Ascending aorta (tissue), 2 donors: ENCODE measurements around the gene ZNF627. TPM values are rescaled to one million over a fixed set of nuclear protein-coding genes. Genes with fewer than 3 reads are reported as not detected.

ENCODE experiments used
- DNase-seq, 2 donors: peaks; one replicate each; pipeline ENCODE4 v3.0.0-alpha.2; 2019; ENCODE audit warnings: low spot score in 2 of 2
- H3K27ac ChIP-seq, 2 donors: fragments of 200-600 bp; sonication (generic); one replicate each; pipeline ENCODE4 v1.5.1; 2016 to 2017; ENCODE audit warnings: mild to moderate bottlenecking in 1 of 2
- H3K27me3 ChIP-seq: fragments of 200-600 bp; sonication (generic); one replicate; pipeline ENCODE4 v1.5.1; 2017
- H3K36me3 ChIP-seq, 2 donors: fragments of 200-600 bp; sonication (generic); one replicate each; pipeline ENCODE4 v1.5.1; 2016
- H3K4me1 ChIP-seq, 2 donors: fragments of 200-600 bp; sonication (generic); one replicate each; pipeline ENCODE4 v1.5.1; 2016 to 2017; ENCODE audit warnings: mild to moderate bottlenecking in 1 of 2
- H3K4me3 ChIP-seq, 2 donors: fragments of 200-600 bp; sonication (generic); one replicate each; pipeline ENCODE4 v1.5.1; 2016 to 2017; ENCODE audit warnings: mild to moderate bottlenecking in 1 of 2
- H3K9me3 ChIP-seq, 2 donors: fragments of 200-600 bp; sonication (generic); one replicate each; pipeline ENCODE4 v1.5.1; 2016
- intact Hi-C: fragments of 100-400 bp; cut with DNase I; formaldehyde crosslinking; loops from one replicate; pipeline ENCODE4 v1.15.1; 2023
- total RNA-seq: library from RNA; depleted of rRNA; stranded (reverse); fragments of >200 nt; gene quantifications from one replicate; pipeline ENCODE4 v1.1.0, GENCODE V29; 2016
- TF ChIP-seq, protein P1 (sequence below), 3 experiments: fragments of 200-600 bp in 2 of 3; fragments of 450-650 bp in 1 of 3; sonication (generic) in 2 of 3; IDR thresholded peaks; one replicate each; pipeline ENCODE4 v1.5.1; 2016 to 2019; ENCODE audit warnings: antibody characterized with exemption in 3 of 3, mild to moderate bottlenecking in 1 of 3, moderate library complexity in 1 of 3

Gene ZNF627
- 7.6 TPM for total RNA-seq

DNA sequence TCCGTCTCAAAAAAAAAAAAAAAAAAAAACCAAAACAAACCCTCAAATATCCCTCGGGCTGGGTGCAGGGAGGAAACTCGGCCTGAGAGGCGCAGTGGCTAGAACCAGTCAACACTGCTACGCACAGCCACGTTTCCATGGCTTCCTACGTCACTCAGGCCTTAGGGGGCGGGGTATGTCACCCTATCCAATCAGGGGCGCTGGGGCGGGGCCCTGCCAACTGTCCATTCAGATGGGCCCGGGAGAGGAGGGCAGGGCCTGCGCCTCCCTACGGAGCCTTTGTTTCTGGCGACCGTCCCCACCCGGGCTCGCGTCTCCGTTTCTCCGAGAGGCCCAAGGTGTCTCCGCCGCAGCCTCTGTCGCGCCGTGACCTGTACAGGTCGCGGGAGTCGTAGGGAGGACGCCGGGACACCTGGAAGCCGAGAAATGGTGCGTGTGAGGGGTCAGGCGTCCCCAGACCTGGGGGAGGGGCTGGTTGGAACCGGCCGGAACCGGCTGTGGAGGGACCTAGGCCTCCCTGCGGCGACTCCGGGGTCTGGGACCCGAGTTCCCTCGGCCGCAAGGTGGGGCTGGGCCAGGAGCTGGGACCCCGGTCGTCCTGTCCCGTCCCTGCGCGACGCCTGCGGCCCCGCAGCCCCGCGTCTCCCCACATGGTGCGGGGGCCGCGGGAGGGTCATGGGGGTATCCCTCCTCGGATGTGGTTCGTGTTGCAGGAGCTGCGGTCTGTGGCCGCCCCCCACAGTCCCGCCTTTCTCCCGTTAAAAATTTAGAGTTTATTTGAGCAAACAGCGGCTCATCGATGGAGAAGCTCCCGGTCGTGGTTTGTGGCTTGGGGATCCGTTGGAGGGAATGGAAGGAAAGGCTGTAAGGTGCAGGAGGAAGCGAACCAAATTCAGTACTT is at the start of gene ZNF627:
TSS of gene ZNF627 (plus strand) at position 282 of the 901 bp plus-strand sequence. CDS start at position 427, 145 bp downstream.
- Histone ChIP-seq H3K36me3 (no peaks in the 10 kb centered on the region), H3K27ac (peak within 1 kb of the TSS; percentile 79 to 81), H3K27me3 (no peaks in the 10 kb centered on the region), H3K4me1 (peaks cover 3 to 15% of the 10 kb centered on the region in 2 donors), H3K4me3 (peak within 1 kb of the TSS; percentile 73 to 100), H3K9me3 (no peaks in the 10 kb centered on the region)
- DNase-seq: peak; percentile 99 to 100
- TF ChIP-seq, protein P1, sequence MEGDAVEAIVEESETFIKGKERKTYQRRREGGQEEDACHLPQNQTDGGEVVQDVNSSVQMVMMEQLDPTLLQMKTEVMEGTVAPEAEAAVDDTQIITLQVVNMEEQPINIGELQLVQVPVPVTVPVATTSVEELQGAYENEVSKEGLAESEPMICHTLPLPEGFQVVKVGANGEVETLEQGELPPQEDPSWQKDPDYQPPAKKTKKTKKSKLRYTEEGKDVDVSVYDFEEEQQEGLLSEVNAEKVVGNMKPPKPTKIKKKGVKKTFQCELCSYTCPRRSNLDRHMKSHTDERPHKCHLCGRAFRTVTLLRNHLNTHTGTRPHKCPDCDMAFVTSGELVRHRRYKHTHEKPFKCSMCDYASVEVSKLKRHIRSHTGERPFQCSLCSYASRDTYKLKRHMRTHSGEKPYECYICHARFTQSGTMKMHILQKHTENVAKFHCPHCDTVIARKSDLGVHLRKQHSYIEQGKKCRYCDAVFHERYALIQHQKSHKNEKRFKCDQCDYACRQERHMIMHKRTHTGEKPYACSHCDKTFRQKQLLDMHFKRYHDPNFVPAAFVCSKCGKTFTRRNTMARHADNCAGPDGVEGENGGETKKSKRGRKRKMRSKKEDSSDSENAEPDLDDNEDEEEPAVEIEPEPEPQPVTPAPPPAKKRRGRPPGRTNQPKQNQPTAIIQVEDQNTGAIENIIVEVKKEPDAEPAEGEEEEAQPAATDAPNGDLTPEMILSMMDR (IDR thresholded peaks at IDR 0.05): peak in 2 of 3 experiments; percentile 13 to 38
- intact Hi-C loops: loop anchor here (1.0 to 5.0 kb wide), 2 partner anchors 35 to 92 kb away; partner anchors contain the start of gene ZNF653

DNA sequence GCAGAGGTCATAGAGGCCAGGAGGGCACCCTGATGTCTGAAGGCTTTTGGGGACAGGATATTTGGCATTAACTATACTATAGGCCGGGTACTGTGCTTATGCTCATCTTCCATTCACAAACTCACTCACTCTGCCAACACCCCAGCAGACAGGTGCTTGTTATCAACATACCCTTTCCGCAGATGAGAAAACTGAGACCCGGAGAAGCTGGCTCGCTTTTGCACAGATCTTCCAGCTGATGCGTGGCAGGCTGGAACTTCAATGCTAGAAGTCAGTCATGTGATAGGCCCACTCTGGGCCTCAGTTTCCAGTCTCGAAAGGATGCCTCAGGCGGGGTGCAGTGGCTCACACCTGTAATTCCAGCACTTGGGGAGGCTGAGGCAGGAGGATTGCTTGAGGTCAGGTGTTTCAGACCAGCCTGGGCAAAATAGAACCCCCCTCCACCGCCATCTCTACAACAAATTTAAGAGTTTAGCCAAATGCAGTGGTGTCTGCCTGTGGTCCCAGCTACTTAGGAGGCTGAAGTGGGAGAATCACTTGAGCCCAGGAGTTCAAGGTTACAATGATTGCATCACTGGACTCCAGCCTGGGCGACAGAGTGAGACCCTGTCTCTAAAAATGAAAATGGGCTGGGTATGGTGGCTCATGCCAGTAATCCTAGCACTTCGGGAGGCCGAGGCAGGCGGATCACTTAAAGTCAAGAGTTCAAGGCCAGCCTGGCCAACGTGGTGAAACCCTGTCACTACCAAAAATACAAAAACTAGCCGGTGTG is 49.2 kb upstream of the ZNF627 start:
- TF ChIP-seq, protein P1 (IDR thresholded peaks at IDR 0.05): no peak
- Histone ChIP-seq H3K27me3 (no peaks in the 10 kb centered on the region), H3K4me1 (no peaks in the 10 kb centered on the region), H3K9me3 (no peaks in the 10 kb centered on the region), H3K4me3 (no peak overlapping the region), H3K27ac (no peak overlapping the region), H3K36me3 (peaks cover 72 to 78% of the 10 kb centered on the region in 2 donors)
- intact Hi-C loops: no loop called here
- DNase-seq: no peak

DNA sequence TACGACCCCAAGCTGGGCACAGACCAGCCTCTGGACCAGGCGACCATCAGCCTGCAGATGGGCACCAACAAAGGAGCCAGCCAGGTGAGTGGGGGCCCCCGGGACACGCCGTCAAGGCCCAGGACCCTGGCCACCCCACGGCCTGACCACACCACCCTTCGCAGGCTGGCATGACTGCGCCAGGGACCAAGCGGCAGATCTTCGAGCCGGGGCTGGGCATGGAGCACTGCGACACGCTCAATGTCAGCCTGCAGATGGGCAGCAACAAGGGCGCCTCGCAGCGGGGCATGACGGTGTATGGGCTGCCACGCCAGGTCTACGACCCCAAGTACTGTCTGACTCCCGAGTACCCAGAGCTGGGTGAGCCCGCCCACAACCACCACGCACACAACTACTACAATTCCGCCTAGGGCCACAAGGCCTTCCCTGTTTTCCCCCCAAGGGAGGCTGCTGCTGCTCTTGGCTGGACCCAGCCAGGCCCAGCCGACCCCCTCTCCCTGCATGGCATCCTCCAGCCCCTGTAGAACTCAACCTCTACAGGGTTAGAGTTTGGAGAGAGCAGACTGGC is 47.8 kb upstream of the ZNF627 start:
- peaks cover 73 to 81% of the 10 kb centered on the region in 2 donors for H3K36me3 ChIP-seq
- intact Hi-C loops: no loop called here
- no peak overlapping the region for H3K4me3 ChIP-seq
- TF ChIP-seq, protein P1 (IDR thresholded peaks at IDR 0.05): no peak
- no peaks in the 10 kb centered on the region for H3K4me1 ChIP-seq
- H3K27me3 ChIP-seq: no peaks in the 10 kb centered on the region
- DNase-seq: no peak
- no peaks in the 10 kb centered on the region for H3K9me3 ChIP-seq
- H3K27ac ChIP-seq: no peak overlapping the region

DNA sequence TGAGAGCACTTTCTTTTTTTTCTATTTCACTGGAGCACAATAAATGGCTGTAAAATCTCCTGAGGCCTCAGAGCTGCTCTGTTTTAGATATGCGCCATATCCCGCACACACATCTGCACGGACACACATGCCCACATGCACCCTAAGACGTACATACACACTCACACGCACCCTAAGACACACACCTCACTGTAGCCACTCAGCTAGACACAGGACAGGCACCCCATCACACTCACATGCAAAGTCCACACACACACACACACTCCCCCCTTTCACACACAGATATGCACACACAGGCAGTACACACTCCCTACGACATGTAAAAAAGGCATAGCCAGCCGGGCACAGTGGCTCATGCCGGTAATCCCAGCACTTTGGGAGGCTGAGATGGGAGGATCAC is 47.0 kb upstream of the ZNF627 start:
- H3K27me3 ChIP-seq: no peaks in the 10 kb centered on the region
- H3K27ac ChIP-seq: no peak overlapping the region
- no peak for DNase-seq
- H3K4me1 ChIP-seq: no peaks in the 10 kb centered on the region
- no peaks in the 10 kb centered on the region for H3K9me3 ChIP-seq
- TF ChIP-seq, protein P1 (IDR thresholded peaks at IDR 0.05): no peak
- no peak overlapping the region for H3K4me3 ChIP-seq
- intact Hi-C loops: no loop called here
- peaks cover 66 to 79% of the 10 kb centered on the region in 2 donors for H3K36me3 ChIP-seq

DNA sequence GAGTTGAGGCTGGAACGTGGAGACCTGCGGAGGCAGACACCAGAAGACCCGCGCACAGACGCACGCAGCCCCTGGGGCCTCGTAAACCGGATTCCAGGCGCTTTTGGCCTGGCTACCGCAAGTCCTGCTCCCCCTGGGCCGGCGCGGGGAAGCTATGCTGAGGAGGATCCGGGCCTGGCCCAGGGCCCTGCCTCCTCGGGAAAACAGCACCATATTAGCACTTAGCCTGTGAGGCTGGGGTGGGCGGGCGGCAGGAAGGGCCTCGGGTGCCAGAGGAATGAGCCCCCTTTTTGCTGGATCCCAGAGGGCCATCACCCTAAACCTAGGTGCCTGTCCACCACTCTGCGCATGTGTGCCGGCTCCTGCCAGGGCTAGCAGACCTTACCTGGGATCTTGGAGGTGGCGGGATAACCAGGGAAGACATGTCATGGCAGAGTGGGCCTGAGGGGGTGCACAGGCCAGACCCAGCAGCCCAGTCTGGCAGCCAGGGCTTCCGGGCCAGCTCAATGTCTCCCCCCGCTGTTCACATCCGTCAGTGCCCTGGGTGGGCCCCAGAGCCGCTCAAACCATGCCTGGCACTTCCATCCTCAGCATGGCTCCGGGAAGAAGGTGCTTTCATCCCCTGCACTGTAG is 45.6 kb upstream of the ZNF627 start:
- Histone ChIP-seq H3K27me3 (no peaks in the 10 kb centered on the region), H3K9me3 (no peaks in the 10 kb centered on the region), H3K27ac (peak overlapping the region; percentile 56 to 70), H3K4me1 (peaks cover 0 to 2% of the 10 kb centered on the region in 2 donors), H3K4me3 (no peak overlapping the region), H3K36me3 (peaks cover 54 to 65% of the 10 kb centered on the region in 2 donors)
- TF ChIP-seq, protein P1 (IDR thresholded peaks at IDR 0.05): peak; percentile 23 to 43 (median 37)
- intact Hi-C loops: no loop called here
- DNase-seq: no peak
